B cell (primary cell): ENCODE data around the gene SUPV3L1. TPM values are rescaled to one million over a fixed set of nuclear protein-coding genes. Genes with fewer than 3 reads are reported as not detected.

Experiments used
- ATAC-seq: fragments of 200-7000 bp; cut with Tn5 transposase; one replicate; pipeline ENCODE4 v1.10.0; 2021; ENCODE audit warnings: low read depth, mild to moderate bottlenecking, moderate number of reproducible peaks, moderate library complexity
- CTCF ChIA-PET: fragments of 350-600 bp; sonication (Branson Sonifier 250); formaldehyde crosslinking; loops from one replicate; lab custom pipeline; 2021; ENCODE audit warnings: antibody characterized with exemption, inconsistent platforms; lab: Charles Lee
- POLR2A ChIA-PET: fragments of 350-600 bp; sonication (Branson Sonifier 250); formaldehyde crosslinking; loops from one replicate; lab custom pipeline; 2021; ENCODE audit warnings: antibody characterized with exemption; lab: Charles Lee
- DNase-seq: peaks from one replicate; pipeline ENCODE4 v3.0.0; 2013
- H2AFZ ChIP-seq: 2 replicates; pipeline ENCODE4 v1.6.1; 2012; ENCODE audit warnings: mild to moderate bottlenecking, low read depth, low read length; ENCODE audit not compliant: insufficient read depth, poor library complexity, severe bottlenecking
- H3K27ac ChIP-seq, 2 donors: 1 replicate in 1 of 2; 2 replicates in 1 of 2; pipeline ENCODE4 v1.5.1; 2012 to 2013; ENCODE audit warnings: low read length in 2 of 2, mild to moderate bottlenecking in 2 of 2, moderate library complexity in 1 of 2
- H3K27me3 ChIP-seq, 4 experiments: fragments of 200-600 bp in 1 of 4; sonication (generic) in 1 of 4; replicated peaks in 1 of 4; 1 replicate in 2 of 4; 2 replicates in 2 of 4; pipeline versions ENCODE4 v1.6.1 to v1.7.0; 2013 to 2016; ENCODE audit warnings: low read length in 3 of 4, mild to moderate bottlenecking in 2 of 4, mixed read lengths in 1 of 4, moderate library complexity in 1 of 4; ENCODE audit not compliant: insufficient read depth in 4 of 4, control insufficient read depth in 3 of 4; ENCODE audit errors: control extremely low read depth in 1 of 4
- H3K36me3 ChIP-seq, 2 experiments: replicated peaks in 1 of 2; 1 replicate in 1 of 2; 2 replicates in 1 of 2; pipeline versions ENCODE4 v1.6.1 to v1.7.1; 2013; ENCODE audit warnings: low read length in 1 of 2; ENCODE audit not compliant: insufficient read depth in 2 of 2, control insufficient read depth in 1 of 2; ENCODE audit errors: control extremely low read depth in 1 of 2, extremely low read depth in 1 of 2
- H3K4me1 ChIP-seq, 2 donors: fragments of 200-600 bp in 1 of 2; sonication (generic) in 1 of 2; 1 replicate in 1 of 2; 2 replicates in 1 of 2; pipeline versions ENCODE4 v1.5.1 to v1.6.1; 2013 to 2017; ENCODE audit warnings: low read length in 2 of 2; ENCODE audit not compliant: control insufficient read depth in 2 of 2, insufficient read depth in 2 of 2
- H3K4me2 ChIP-seq: replicated peaks from 2 replicates; pipeline ENCODE3; 2012; ENCODE audit warnings: mild to moderate bottlenecking, low read depth, low read length; ENCODE audit not compliant: poor library complexity, severe bottlenecking
- H3K4me3 ChIP-seq, 5 experiments: fragments of 200-600 bp in 1 of 5; sonication (generic) in 1 of 5; 1 replicate in 3 of 5; 2 replicates in 2 of 5; pipeline versions ENCODE4 v1.5.1 to v1.7.0; 2011 to 2016; ENCODE audit warnings: low read length in 4 of 5, mild to moderate bottlenecking in 4 of 5, low read depth in 2 of 5, control low read depth in 1 of 5, moderate library complexity in 1 of 5; ENCODE audit not compliant: insufficient read depth in 1 of 5; ENCODE audit errors: control extremely low read depth in 1 of 5, extremely low read depth in 1 of 5
- H3K79me2 ChIP-seq: fragments of 200-600 bp; sonication (generic); one replicate; pipeline ENCODE4 v1.6.0; 2016; ENCODE audit warnings: low read length; ENCODE audit not compliant: control insufficient read depth, insufficient read depth
- H3K9ac ChIP-seq: fragments of 200-600 bp; sonication (generic); 2 replicates; pipeline ENCODE4 v1.6.1; 2017; ENCODE audit warnings: mild to moderate bottlenecking, low read length, moderate library complexity
- H3K9me3 ChIP-seq, 3 donors: one replicate each; pipeline versions ENCODE4 v1.6.1 to v1.7.1; 2013; ENCODE audit warnings: low read length in 2 of 3; ENCODE audit not compliant: control insufficient read depth in 2 of 3, insufficient read depth in 1 of 3; ENCODE audit errors: control extremely low read depth in 1 of 3
- H4K20me1 ChIP-seq: 2 replicates; pipeline ENCODE4 v1.6.0; 2012; ENCODE audit warnings: mild to moderate bottlenecking, low read length; ENCODE audit not compliant: insufficient read depth, control insufficient read depth, poor library complexity, severe bottlenecking
- H3K27ac Mint-ChIP-seq: one replicate; pipeline ENCODE4 v1.8.0; 2021; ENCODE audit warnings: mixed read lengths
- H3K27me3 Mint-ChIP-seq: one replicate; pipeline ENCODE4 v1.8.0; 2021; ENCODE audit warnings: mixed read lengths
- H3K4me1 Mint-ChIP-seq: one replicate; pipeline ENCODE4 v1.8.0; 2021; ENCODE audit warnings: mixed read lengths
- H3K4me3 Mint-ChIP-seq: one replicate; pipeline ENCODE4 v1.8.0; 2021; ENCODE audit warnings: mixed read lengths
- H3K9me3 Mint-ChIP-seq: one replicate; pipeline ENCODE4 v1.8.0; 2022; ENCODE audit warnings: mixed read lengths; ENCODE audit not compliant: insufficient read depth
- CTCF ChIP-seq: fragments of 200-600 bp; IDR thresholded peaks from one replicate; pipeline ENCODE4 v1.8.0; 2022; ENCODE audit warnings: antibody characterized with exemption, mild to moderate bottlenecking
- EZH2 ChIP-seq: IDR thresholded peaks from 2 replicates; pipeline ENCODE4 v1.6.1; 2012; ENCODE audit warnings: borderline replicate concordance, low read depth, mild to moderate bottlenecking, moderate library complexity, low read length; ENCODE audit not compliant: insufficient read depth, poor library complexity, severe bottlenecking
- WGBS: methylation state at CpG from one replicate; pipeline ENCODE4 v1.1.5; 2013; ENCODE audit warnings: missing lambda C conversion rate; ENCODE audit not compliant: insufficient coverage; 5-methylcytosine and 5-hydroxymethylcytosine counted together
- intact Hi-C: fragments of 100-400 bp; cut with micrococcal nuclease; formaldehyde crosslinking; loops from one replicate; pipeline ENCODE4 v1.10.0; 2022
- polyA plus RNA-seq: library from polyadenylated mRNA; depleted of rRNA; stranded (reverse); fragments of >200 nt; gene quantifications from 2 replicates; pipeline ENCODE4 v1.2.3, GENCODE V29; 2012
- total RNA-seq, 2 donors: library from RNA; stranded (reverse); fragments of 120-200 nt in 1 of 2; gene quantifications; 1 replicate in 1 of 2; 2 replicates in 1 of 2; pipeline versions ENCODE4 v1.2.3 to v1.2.4, GENCODE V29; 2013 to 2022

The SUPV3L1 gene
- total and polyA plus RNA-seq, 2 donors (not counting 1 experiment from before 2014, with no cell fraction given), result 33.6 to 37.1 TPM

- H3K4me2 ChIP-seq, result no peak overlapping the region
- H3K27ac ChIP-seq, result no peak overlapping the region
- ChIA-PET POLR2A (no interaction called here), CTCF (no interaction called here)
- WGBS, result 56% methylated on average over 2 of the region's 5 CpGs
- intact Hi-C loops, result no loop called here
- Mint-ChIP-seq H3K9me3 (no peaks in the 10 kb centered on the region), H3K27me3 (peaks cover 12% of the 10 kb centered on the region), H3K4me3 (no peak overlapping the region), H3K4me1 (peaks cover 7% of the 10 kb centered on the region), H3K27ac (no peak overlapping the region)
- no peaks in the 10 kb centered on the region for H3K4me1 ChIP-seq
- H3K36me3 ChIP-seq, result peaks cover 1 to 7% of the 10 kb centered on the region in 2 experiments
- DNase-seq (no peak), ATAC-seq (no peak)
- no peaks in the 10 kb centered on the region for H3K9me3 ChIP-seq
- H3K4me3 ChIP-seq, result no peak overlapping the region
- no peaks in the 10 kb centered on the region for H4K20me1 ChIP-seq
- no peak overlapping the region for H3K9ac ChIP-seq
- H2AFZ ChIP-seq, result no peak overlapping the region
- TF ChIP-seq EZH2, result no peak
- TF ChIP-seq CTCF, result no peak
- peaks cover 0 to 5% (median 0%) of the 10 kb centered on the region in 4 experiments for H3K27me3 ChIP-seq
- H3K79me2 ChIP-seq, result no peaks in the 10 kb centered on the region
These were observed 33.7 kb downstream of the SUPV3L1 start for GRCh38 chr10:69213591-69214311.

- no peak for DNase-seq
- ATAC-seq, result no peak
- no peak overlapping the region for H3K4me3 ChIP-seq
- intact Hi-C loops, result no loop called here
- H3K27me3 Mint-ChIP-seq, result peaks cover 12% of the 10 kb centered on the region
- peaks cover 0 to 5% (median 0%) of the 10 kb centered on the region in 4 experiments for H3K27me3 ChIP-seq
- H3K9me3 Mint-ChIP-seq, result no peaks in the 10 kb centered on the region
- no peaks in the 10 kb centered on the region for H3K9me3 ChIP-seq
- H3K27ac Mint-ChIP-seq, result no peak overlapping the region
- TF ChIP-seq EZH2 (no peak), CTCF (no peak)
- H2AFZ ChIP-seq, result no peak overlapping the region
- H3K4me3 Mint-ChIP-seq, result no peak overlapping the region
- H3K36me3 ChIP-seq, result no peaks in the 10 kb centered on the region
- H3K27ac ChIP-seq, result no peak overlapping the region
- POLR2A ChIA-PET, result no interaction called here
- H3K4me2 ChIP-seq, result no peak overlapping the region
- H4K20me1 ChIP-seq, result no peaks in the 10 kb centered on the region
- CTCF ChIA-PET, result interaction anchor here (0.6 to 1.3 kb wide), 2 partner anchors 133 to 178 kb away, joined by 3 to 5 read pairs; no protein-coding TSS in a partner anchor
- no peaks in the 10 kb centered on the region for H3K79me2 ChIP-seq
- H3K4me1 ChIP-seq, result no peaks in the 10 kb centered on the region
- H3K9ac ChIP-seq, result no peak overlapping the region
- no CpG with 5 or more reads among the region's 6 CpGs for WGBS
- H3K4me1 Mint-ChIP-seq, result peaks cover 6% of the 10 kb centered on the region
These were observed 34.7 kb downstream of the SUPV3L1 start for GRCh38 chr10:69214666-69215131.
